Measurements from ENCODE around the gene IL1RL2.

- TF ChIP-seq CTCF (IDR thresholded peaks at IDR 0.05; ENCODE audit: low read length) (no peak), EZH2 (IDR thresholded peaks at IDR 0.05; ENCODE audit: borderline replicate concordance, low read length) (no peak)
Measured at GRCh38 chr2:102190430-102191107, 3.7 kb downstream of the IL1RL2 start.

Measured in OCI-LY1 (cell line).